RWPE2 (cell line): ENCODE measurements around the gene FYCO1.

Experiments used
- ATAC-seq: fragments of 200-7000 bp; cut with Tn5 transposase; 3 replicates; pipeline ENCODE4 v1.9.1; 2021; ENCODE audit warnings: low read depth
- DNase-seq: peaks from one replicate; pipeline ENCODE4 v3.0.0-alpha.2; 2020; ENCODE audit warnings: low spot score
- H3K27ac ChIP-seq: fragments of 450-650 bp; 2 replicates; pipeline ENCODE4 v1.5.1; 2017; ENCODE audit warnings: mild to moderate bottlenecking; ENCODE audit not compliant: poor library complexity, severe bottlenecking
- H3K27me3 ChIP-seq: fragments of 250-450 bp; sonication (Bioruptor Pico); 2 replicates; pipeline ENCODE4 v1.5.1; 2021; ENCODE audit warnings: mild to moderate bottlenecking, moderate library complexity; ENCODE audit not compliant: insufficient read depth, poor library complexity, severe bottlenecking
- H3K36me3 ChIP-seq: fragments of 250-450 bp; sonication (Bioruptor Pico); 2 replicates; pipeline ENCODE4 v1.5.1; 2020; ENCODE audit warnings: low read depth, mild to moderate bottlenecking, moderate library complexity
- H3K4me1 ChIP-seq: fragments of 250-450 bp; sonication (Bioruptor Pico); 2 replicates; pipeline ENCODE4 v1.5.1; 2021; ENCODE audit warnings: mild to moderate bottlenecking, moderate library complexity; ENCODE audit not compliant: insufficient read depth, poor library complexity, severe bottlenecking
- H3K4me3 ChIP-seq: fragments of 250-450 bp; sonication (Bioruptor Pico); 2 replicates; pipeline ENCODE4 v1.5.1; 2021; ENCODE audit warnings: mild to moderate bottlenecking, moderate library complexity; ENCODE audit not compliant: severe bottlenecking
- H3K9me3 ChIP-seq: fragments of 250-450 bp; sonication (Bioruptor Pico); 2 replicates; pipeline ENCODE4 v1.5.1; 2021; ENCODE audit warnings: mild to moderate bottlenecking, moderate library complexity; ENCODE audit not compliant: severe bottlenecking
- CTCF ChIP-seq: fragments of 450-650 bp; IDR thresholded peaks from one replicate; pipeline ENCODE4 v1.5.1; 2017; ENCODE audit warnings: mild to moderate bottlenecking, moderate library complexity; ENCODE audit not compliant: poor library complexity, severe bottlenecking

The FYCO1 gene

DNA sequence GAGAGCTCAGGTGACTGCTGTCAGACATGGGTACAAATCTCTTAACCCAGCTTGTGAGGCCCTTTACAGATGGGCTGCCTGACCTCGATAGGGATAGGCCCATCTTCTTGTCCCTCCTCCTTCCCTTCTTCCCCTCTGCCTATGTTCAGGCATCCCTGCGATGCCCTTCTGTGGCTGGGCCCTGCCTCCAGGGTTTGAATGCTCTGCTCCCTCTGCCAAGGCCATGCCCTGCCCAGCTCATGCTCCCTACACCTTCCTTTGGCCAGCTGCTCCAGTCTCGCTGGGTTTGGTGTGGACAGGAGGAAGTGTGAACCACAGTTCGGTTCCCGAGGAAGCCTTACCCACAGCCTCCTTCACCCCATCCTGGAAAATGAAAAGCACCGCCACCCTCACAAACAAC is 4.3 kb downstream of the FYCO1 start:
- Histone ChIP-seq H3K27ac (no peak overlapping the region), H3K9me3 (no peaks in the 10 kb centered on the region)

GRCh38 chr3:45990181-45990580 is 5.4 kb downstream of the FYCO1 start:
- H3K4me3 ChIP-seq = no peak overlapping the region
- no peak for TF ChIP-seq CTCF
- H3K36me3 ChIP-seq = no peaks in the 10 kb centered on the region
- H3K27me3 ChIP-seq = no peaks in the 10 kb centered on the region
- ATAC-seq = no peak
- peaks cover 32% of the 10 kb centered on the region for H3K4me1 ChIP-seq
- no peaks in the 10 kb centered on the region for H3K9me3 ChIP-seq
- DNase-seq = no peak
- H3K27ac ChIP-seq = no peak overlapping the region

More for the DNA sequence above, 4.3 kb downstream of the FYCO1 start:
- Histone ChIP-seq H3K36me3 (no peaks in the 10 kb centered on the region), H3K4me1 (peaks cover 28% of the 10 kb centered on the region), H3K4me3 (no peak overlapping the region), H3K27me3 (no peaks in the 10 kb centered on the region)
- no peak for ATAC-seq
- no peak for DNase-seq
- TF ChIP-seq CTCF = no peak

GRCh38 chr3:45988804-45989203 is 6.8 kb downstream of the FYCO1 start:
- no peak overlapping the region for H3K4me3 ChIP-seq
- ATAC-seq (peak; percentile 71), DNase-seq (no peak)
- H3K9me3 ChIP-seq = no peaks in the 10 kb centered on the region
- H3K4me1 ChIP-seq = peaks cover 32% of the 10 kb centered on the region
- no peak overlapping the region for H3K27ac ChIP-seq
- H3K27me3 ChIP-seq = no peaks in the 10 kb centered on the region
- TF ChIP-seq CTCF = no peak
- peaks cover 10% of the 10 kb centered on the region for H3K36me3 ChIP-seq

DNA sequence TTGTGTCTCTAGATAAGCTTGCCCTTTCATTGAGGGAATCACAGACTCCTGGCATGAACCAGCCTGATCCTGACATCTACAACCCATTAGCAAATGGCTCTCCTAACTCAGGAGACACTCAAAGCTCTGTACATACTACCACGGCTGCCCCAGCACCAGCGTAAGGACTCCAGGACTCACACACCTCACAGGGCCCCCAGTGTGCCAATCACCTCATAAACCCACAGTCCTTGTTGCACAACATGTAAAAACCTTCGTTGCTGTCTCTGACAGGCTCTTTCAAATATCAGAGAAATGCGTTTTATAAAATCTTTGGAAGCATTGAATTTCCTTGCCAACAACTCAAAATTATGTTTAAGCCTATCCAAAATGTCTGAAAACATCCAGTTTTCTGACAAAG is 7.3 kb downstream of the FYCO1 start:
- no peaks in the 10 kb centered on the region for H3K27me3 ChIP-seq
- no peak for TF ChIP-seq CTCF
- H3K27ac ChIP-seq = no peak overlapping the region
- DNase-seq = no peak
- peaks cover 15% of the 10 kb centered on the region for H3K36me3 ChIP-seq
- no peak for ATAC-seq
- H3K4me1 ChIP-seq = peaks cover 32% of the 10 kb centered on the region
- no peaks in the 10 kb centered on the region for H3K9me3 ChIP-seq
- H3K4me3 ChIP-seq = no peak overlapping the region

- ATAC-seq (no peak), DNase-seq (no peak)
- Histone ChIP-seq H3K36me3 (peaks cover 22% of the 10 kb centered on the region), H3K9me3 (no peaks in the 10 kb centered on the region), H3K27me3 (no peaks in the 10 kb centered on the region), H3K4me1 (peaks cover 32% of the 10 kb centered on the region), H3K27ac (no peak overlapping the region), H3K4me3 (no peak overlapping the region)
- no peak for TF ChIP-seq CTCF
Measured at GRCh38 chr3:45987368-45988291, 8.0 kb downstream of the FYCO1 start.
